Measurements from ENCODE around the gene ADM5.

Gene ADM5

GRCh38 chr19:49689133-49690078, at the start of gene ADM5:
Gene ADM5, plus strand, starts transcription at chr19:49689594. Its CDS starts 244 bp downstream, at chr19:49689838.
- H3K9me3 ChIP-seq (ENCODE audit: low read length): no peaks in the 10 kb centered on the region
- H3K27me3 ChIP-seq (ENCODE audit: insufficient read depth, low read length): no peaks in the 10 kb centered on the region
- H2AFZ ChIP-seq (ENCODE audit: low read depth, low read length): no peak within 1 kb of the TSS
- H3K4me1 ChIP-seq (ENCODE audit: insufficient read depth, low read length): peaks cover 19% of the 10 kb centered on the region
- H3K4me3 ChIP-seq (ENCODE audit: low read length): peak within 1 kb of the TSS; percentile 75
- peaks cover 38% of the 10 kb centered on the region for H3K36me3 ChIP-seq (ENCODE audit: insufficient read depth, low read length)

GRCh38 chr19:49640113-49640898, 49.1 kb upstream of the ADM5 start, which contains the start of gene RRAS:
Gene RRAS, minus strand, starts transcription at chr19:49640143. Its CDS starts 45 bp downstream, at chr19:49640098.
- H2AFZ ChIP-seq (ENCODE audit: low read depth, low read length): peak within 1 kb of the TSS; percentile 23
- no peaks in the 10 kb centered on the region for H3K27me3 ChIP-seq (ENCODE audit: insufficient read depth, low read length)
- H3K4me3 ChIP-seq (ENCODE audit: low read length): peak within 1 kb of the TSS; percentile 60
- H3K9me3 ChIP-seq (ENCODE audit: low read length): no peaks in the 10 kb centered on the region
- peaks cover 45% of the 10 kb centered on the region for H3K4me1 ChIP-seq (ENCODE audit: insufficient read depth, low read length)
- peaks cover 10% of the 10 kb centered on the region for H3K36me3 ChIP-seq (ENCODE audit: insufficient read depth, low read length)

- Histone ChIP-seq H3K9me3 (ENCODE audit: low read length) (no peaks in the 10 kb centered on the region), H3K27me3 (ENCODE audit: insufficient read depth, low read length) (no peaks in the 10 kb centered on the region), H2AFZ (ENCODE audit: low read depth, low read length) (no peak within 1 kb of the TSS), H3K4me3 (ENCODE audit: low read length) (peak within 1 kb of the TSS; percentile 99), H3K4me1 (ENCODE audit: insufficient read depth, low read length) (peaks cover 33% of the 10 kb centered on the region), H3K36me3 (ENCODE audit: insufficient read depth, low read length) (peaks cover 23% of the 10 kb centered on the region)
Observed at GRCh38 chr19:49641688-49642491, 47.5 kb upstream of the ADM5 start, which contains the start of gene SCAF1. Gene SCAF1, plus strand, starts transcription at chr19:49642209. Its CDS starts 2,818 bp downstream, at chr19:49645027.

DNA sequence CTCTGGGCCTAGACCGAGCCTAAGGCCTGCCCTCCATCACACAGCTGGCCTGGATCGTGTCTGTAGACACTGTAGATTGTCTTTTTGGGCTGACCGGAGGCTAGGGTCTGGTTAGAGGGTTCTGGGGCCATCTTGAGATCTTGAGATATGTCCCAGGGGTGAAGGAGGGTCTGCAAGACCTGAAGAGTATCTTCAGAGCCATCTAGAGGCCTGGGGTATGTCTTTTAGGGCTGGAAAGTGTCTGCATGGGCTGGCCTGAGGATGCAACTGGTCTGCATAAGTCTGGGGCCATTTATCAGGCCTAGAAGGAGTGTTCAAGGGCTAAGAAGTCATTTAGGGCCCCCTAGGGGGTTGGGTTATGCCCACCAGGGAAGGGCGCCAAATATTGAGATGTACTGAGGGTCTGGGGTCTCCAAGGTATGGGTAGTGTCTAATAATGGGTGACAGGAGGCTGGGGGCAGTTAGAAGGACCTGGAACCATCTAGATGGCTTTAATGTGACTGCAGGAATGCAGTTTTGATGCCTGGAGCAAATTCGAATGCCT, 46.8 kb upstream of the ADM5 start:
- H2AFZ ChIP-seq (ENCODE audit: low read depth, low read length): no peak overlapping the region
- H3K9me3 ChIP-seq (ENCODE audit: low read length): no peaks in the 10 kb centered on the region
- H3K27me3 ChIP-seq (ENCODE audit: insufficient read depth, low read length): no peaks in the 10 kb centered on the region
- H3K36me3 ChIP-seq (ENCODE audit: insufficient read depth, low read length): peaks cover 30% of the 10 kb centered on the region
- peaks cover 32% of the 10 kb centered on the region for H3K4me1 ChIP-seq (ENCODE audit: insufficient read depth, low read length)
- H3K4me3 ChIP-seq (ENCODE audit: low read length): peak overlapping the region; percentile 99

- Histone ChIP-seq H3K9me3 (ENCODE audit: low read length) (no peaks in the 10 kb centered on the region), H2AFZ (ENCODE audit: low read depth, low read length) (no peak overlapping the region), H3K27me3 (ENCODE audit: insufficient read depth, low read length) (no peaks in the 10 kb centered on the region), H3K4me1 (ENCODE audit: insufficient read depth, low read length) (peaks cover 24% of the 10 kb centered on the region), H3K4me3 (ENCODE audit: low read length) (peak overlapping the region; percentile 99), H3K36me3 (ENCODE audit: insufficient read depth, low read length) (peaks cover 33% of the 10 kb centered on the region)
Observed at GRCh38 chr19:49643466-49643865, 45.9 kb upstream of the ADM5 start.

DNA sequence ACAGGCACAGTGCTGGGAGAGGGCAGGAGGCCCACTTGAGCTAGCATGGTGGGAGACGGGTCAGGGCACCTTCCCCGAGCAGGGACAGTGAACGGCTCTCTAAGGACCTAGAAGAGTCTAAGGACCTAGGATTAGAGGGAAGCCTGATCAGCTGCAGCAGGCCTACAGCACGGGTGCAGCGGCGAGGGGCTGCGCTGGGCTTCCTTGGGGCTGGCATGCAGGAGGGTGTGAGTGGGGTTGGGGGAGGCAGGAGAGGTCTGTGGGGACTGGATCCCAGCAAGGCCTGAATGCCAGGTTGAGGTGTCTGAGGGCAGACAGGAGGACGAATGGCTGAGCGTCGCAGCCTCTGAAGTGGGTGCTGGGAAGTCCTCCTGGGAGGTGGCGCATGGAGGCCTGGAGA, 43.8 kb upstream of the ADM5 start:
- no peaks in the 10 kb centered on the region for H3K27me3 ChIP-seq (ENCODE audit: insufficient read depth, low read length)
- H3K36me3 ChIP-seq (ENCODE audit: insufficient read depth, low read length): peaks cover 48% of the 10 kb centered on the region
- peaks cover 18% of the 10 kb centered on the region for H3K4me1 ChIP-seq (ENCODE audit: insufficient read depth, low read length)
- H3K9me3 ChIP-seq (ENCODE audit: low read length): no peaks in the 10 kb centered on the region
- H3K4me3 ChIP-seq (ENCODE audit: low read length): no peak overlapping the region
- H2AFZ ChIP-seq (ENCODE audit: low read depth, low read length): no peak overlapping the region

- H3K4me1 ChIP-seq (ENCODE audit: insufficient read depth, low read length): peaks cover 16% of the 10 kb centered on the region
- no peaks in the 10 kb centered on the region for H3K27me3 ChIP-seq (ENCODE audit: insufficient read depth, low read length)
- H2AFZ ChIP-seq (ENCODE audit: low read depth, low read length): no peak overlapping the region
- H3K36me3 ChIP-seq (ENCODE audit: insufficient read depth, low read length): peaks cover 51% of the 10 kb centered on the region
- H3K4me3 ChIP-seq (ENCODE audit: low read length): no peak overlapping the region
- no peaks in the 10 kb centered on the region for H3K9me3 ChIP-seq (ENCODE audit: low read length)
Observed at GRCh38 chr19:49645995-49646394, 43.4 kb upstream of the ADM5 start.

GRCh38 chr19:49646586-49646985, 42.8 kb upstream of the ADM5 start:
- peaks cover 55% of the 10 kb centered on the region for H3K36me3 ChIP-seq (ENCODE audit: insufficient read depth, low read length)
- H2AFZ ChIP-seq (ENCODE audit: low read depth, low read length): no peak overlapping the region
- H3K27me3 ChIP-seq (ENCODE audit: insufficient read depth, low read length): no peaks in the 10 kb centered on the region
- H3K4me1 ChIP-seq (ENCODE audit: insufficient read depth, low read length): peaks cover 10% of the 10 kb centered on the region
- no peak overlapping the region for H3K4me3 ChIP-seq (ENCODE audit: low read length)
- no peaks in the 10 kb centered on the region for H3K9me3 ChIP-seq (ENCODE audit: low read length)

DNA sequence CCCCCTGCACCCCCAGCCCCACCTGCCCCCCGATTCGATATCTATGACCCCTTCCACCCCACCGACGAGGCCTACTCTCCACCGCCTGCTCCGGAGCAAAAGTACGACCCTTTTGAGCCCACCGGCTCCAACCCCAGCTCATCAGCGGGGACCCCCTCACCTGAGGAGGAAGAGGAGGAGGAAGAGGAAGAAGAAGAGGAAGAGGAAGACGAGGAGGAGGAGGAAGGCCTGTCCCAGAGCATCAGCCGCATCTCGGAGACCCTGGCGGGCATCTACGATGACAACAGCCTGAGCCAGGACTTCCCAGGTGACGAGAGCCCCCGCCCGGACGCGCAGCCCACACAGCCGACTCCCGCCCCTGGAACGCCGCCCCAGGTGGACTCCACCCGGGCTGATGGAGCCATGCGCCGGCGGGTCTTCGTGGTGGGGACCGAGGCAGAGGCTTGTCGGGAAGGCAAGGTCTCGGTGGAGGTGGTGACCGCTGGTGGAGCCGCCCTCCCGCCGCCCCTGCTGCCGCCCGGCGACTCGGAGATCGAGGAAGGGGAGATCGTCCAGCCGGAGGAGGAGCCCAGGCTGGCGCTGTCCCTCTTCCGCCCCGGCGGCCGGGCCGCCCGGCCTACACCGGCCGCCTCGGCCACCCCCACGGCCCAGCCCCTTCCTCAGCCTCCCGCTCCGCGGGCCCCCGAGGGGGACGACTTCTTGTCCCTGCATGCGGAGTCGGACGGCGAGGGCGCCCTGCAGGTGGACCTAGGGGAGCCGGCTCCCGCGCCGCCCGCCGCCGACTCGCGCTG, 38.2 kb upstream of the ADM5 start:
- H3K4me3 ChIP-seq (ENCODE audit: low read length): no peak overlapping the region
- H3K27me3 ChIP-seq (ENCODE audit: insufficient read depth, low read length): no peaks in the 10 kb centered on the region
- H2AFZ ChIP-seq (ENCODE audit: low read depth, low read length): no peak overlapping the region
- H3K9me3 ChIP-seq (ENCODE audit: low read length): no peaks in the 10 kb centered on the region
- H3K36me3 ChIP-seq (ENCODE audit: insufficient read depth, low read length): peaks cover 77% of the 10 kb centered on the region
- no peaks in the 10 kb centered on the region for H3K4me1 ChIP-seq (ENCODE audit: insufficient read depth, low read length)

- no peaks in the 10 kb centered on the region for H3K4me1 ChIP-seq (ENCODE audit: insufficient read depth, low read length)
- H2AFZ ChIP-seq (ENCODE audit: low read depth, low read length): no peak overlapping the region
- H3K27me3 ChIP-seq (ENCODE audit: insufficient read depth, low read length): no peaks in the 10 kb centered on the region
- no peak overlapping the region for H3K4me3 ChIP-seq (ENCODE audit: low read length)
- H3K9me3 ChIP-seq (ENCODE audit: low read length): no peaks in the 10 kb centered on the region
- peaks cover 76% of the 10 kb centered on the region for H3K36me3 ChIP-seq (ENCODE audit: insufficient read depth, low read length)
Observed at GRCh38 chr19:49651820-49652550, 37.4 kb upstream of the ADM5 start.
